ENCODE data around the gene C14orf132. TPM values are rescaled to one million over a fixed set of nuclear protein-coding genes. Genes with fewer than 3 reads are reported as not detected.

Gene C14orf132
- total RNA-seq, 6 donors from 2014 or later = 36.7 to 64.6 (median 59.6) TPM

DNA sequence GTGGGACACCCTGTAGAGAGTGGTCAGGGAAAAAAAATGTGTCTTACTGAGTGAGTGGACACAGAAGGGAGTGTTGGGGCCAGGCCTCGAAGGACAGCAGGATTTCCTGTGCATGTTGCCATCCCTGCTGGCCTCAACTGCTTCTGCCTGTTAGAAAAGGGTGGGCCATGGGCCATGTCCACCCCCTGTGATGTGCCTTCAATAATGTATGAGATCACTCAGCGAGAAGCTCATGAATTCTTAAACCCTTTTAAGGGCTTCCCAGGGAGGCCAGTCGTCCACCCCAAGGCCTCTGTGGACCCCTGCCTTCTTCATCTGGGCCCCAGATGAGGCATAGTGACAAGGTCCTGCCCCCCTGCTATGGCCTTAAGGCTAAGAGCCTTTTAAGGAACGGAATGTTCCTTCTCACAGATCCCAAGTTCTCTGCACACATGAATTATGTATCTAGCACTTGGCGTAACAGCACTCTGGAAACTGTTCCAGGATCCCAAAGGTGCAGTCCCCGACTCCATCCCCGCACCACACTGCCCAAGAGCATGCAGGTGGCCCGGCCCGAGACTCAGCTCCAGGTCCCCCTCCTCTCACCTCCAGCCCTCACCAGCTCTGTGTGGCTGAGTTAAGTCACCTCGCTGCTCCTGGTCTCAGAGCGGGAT is 8.9 kb upstream of the C14orf132 start:
- ATAC-seq (ENCODE audit: low FRiP score in 2 of 2) (peak; percentile 67 to 91), DNase-seq (peak; percentile 39 to 87)
- Histone ChIP-seq H3K36me3 (no peaks in the 10 kb centered on the region), H3K27ac (peak overlapping the region; percentile 78 to 88 (median 80)), H3K4me3 (no peak overlapping the region), H3K9me3 (no peaks in the 10 kb centered on the region), H3K4me1 (peaks cover 0 to 25% (median 8%) of the 10 kb centered on the region in 4 donors), H3K27me3 (no peaks in the 10 kb centered on the region)
- WGBS, 2 donors = 60 to 68% methylated on average over 7 to 11 of the region's 11 CpGs
- TF ChIP-seq POLR2AphosphoS5 (IDR thresholded peaks at IDR 0.05) (peak; percentile 55 to 59), POLR2A (IDR thresholded peaks at IDR 0.05) (peak in 1 of 4 donors; percentile 56), EP300 (IDR thresholded peaks at IDR 0.05) (peak in 3 of 4 donors; percentile 87 to 98 (median 94))
- TF ChIP-seq, protein P1, sequence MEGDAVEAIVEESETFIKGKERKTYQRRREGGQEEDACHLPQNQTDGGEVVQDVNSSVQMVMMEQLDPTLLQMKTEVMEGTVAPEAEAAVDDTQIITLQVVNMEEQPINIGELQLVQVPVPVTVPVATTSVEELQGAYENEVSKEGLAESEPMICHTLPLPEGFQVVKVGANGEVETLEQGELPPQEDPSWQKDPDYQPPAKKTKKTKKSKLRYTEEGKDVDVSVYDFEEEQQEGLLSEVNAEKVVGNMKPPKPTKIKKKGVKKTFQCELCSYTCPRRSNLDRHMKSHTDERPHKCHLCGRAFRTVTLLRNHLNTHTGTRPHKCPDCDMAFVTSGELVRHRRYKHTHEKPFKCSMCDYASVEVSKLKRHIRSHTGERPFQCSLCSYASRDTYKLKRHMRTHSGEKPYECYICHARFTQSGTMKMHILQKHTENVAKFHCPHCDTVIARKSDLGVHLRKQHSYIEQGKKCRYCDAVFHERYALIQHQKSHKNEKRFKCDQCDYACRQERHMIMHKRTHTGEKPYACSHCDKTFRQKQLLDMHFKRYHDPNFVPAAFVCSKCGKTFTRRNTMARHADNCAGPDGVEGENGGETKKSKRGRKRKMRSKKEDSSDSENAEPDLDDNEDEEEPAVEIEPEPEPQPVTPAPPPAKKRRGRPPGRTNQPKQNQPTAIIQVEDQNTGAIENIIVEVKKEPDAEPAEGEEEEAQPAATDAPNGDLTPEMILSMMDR (IDR thresholded peaks at IDR 0.05) = no peak

DNA sequence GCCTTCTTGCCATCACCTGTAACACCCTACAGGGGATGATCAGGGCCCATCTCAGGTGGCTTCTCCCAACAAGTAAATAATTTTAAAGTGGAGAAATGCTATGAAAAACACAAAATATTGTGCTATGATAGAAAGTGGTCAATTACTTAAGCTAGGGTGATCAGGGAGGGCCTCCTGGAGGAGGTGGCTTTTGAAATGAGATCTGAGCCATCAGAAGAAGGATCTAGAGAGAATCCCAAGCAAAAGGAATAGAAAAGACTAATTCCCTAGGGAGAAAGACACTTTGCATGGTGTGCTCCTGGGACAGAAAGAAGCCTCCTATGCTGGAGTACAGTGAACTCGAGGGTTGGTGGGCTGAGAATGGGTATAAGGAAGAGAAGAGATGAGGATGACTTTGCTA is 7.5 kb upstream of the C14orf132 start:
- peak overlapping the region in 2 of 4 donors; percentile 79 to 88 for H3K27ac ChIP-seq
- TF ChIP-seq EP300 (IDR thresholded peaks at IDR 0.05) = no peak
- TF ChIP-seq POLR2A (IDR thresholded peaks at IDR 0.05) = no peak
- TF ChIP-seq, protein P1 (IDR thresholded peaks at IDR 0.05) = no peak
- TF ChIP-seq POLR2AphosphoS5 (IDR thresholded peaks at IDR 0.05) = no peak
- peaks cover 0 to 25% (median 8%) of the 10 kb centered on the region in 4 donors for H3K4me1 ChIP-seq
- H3K9me3 ChIP-seq = no peaks in the 10 kb centered on the region
- no peaks in the 10 kb centered on the region for H3K27me3 ChIP-seq
- H3K36me3 ChIP-seq = no peaks in the 10 kb centered on the region
- ATAC-seq (ENCODE audit: low FRiP score in 2 of 2) = no peak
- no peak for DNase-seq
- H3K4me3 ChIP-seq = no peak overlapping the region
- 86 to 96% methylated on average over 1 of the region's 1 CpG for WGBS, 2 donors

DNA sequence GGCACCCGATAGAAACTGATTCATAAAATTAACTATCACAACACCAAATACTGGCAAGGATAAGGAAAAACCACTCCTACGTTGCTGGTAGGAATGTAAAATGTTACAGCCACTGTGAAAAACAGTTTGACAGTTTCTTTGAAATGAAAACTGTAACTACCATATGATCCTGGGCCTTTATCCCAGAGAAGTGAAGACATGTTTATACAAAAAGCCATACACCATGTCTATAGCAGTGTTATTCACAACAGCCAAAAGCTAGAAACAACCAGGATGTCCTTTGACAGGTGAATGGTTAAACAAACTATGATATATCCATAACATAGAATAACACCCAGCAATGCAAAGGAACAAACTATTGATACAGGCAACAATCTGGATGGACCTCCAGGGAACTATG is 3.7 kb upstream of the C14orf132 start:
- ATAC-seq (ENCODE audit: low FRiP score in 2 of 2) (no peak), DNase-seq (no peak)
- H3K4me3 ChIP-seq = no peak overlapping the region
- no peak for TF ChIP-seq POLR2A (IDR thresholded peaks at IDR 0.05)
- TF ChIP-seq, protein P1 (IDR thresholded peaks at IDR 0.05) = no peak
- TF ChIP-seq POLR2AphosphoS5 (IDR thresholded peaks at IDR 0.05) = no peak
- TF ChIP-seq EP300 (IDR thresholded peaks at IDR 0.05) = no peak
- 50 to 65% methylated on average over 2 of the region's 2 CpGs for WGBS, 2 donors
- H3K36me3 ChIP-seq = no peaks in the 10 kb centered on the region
- peaks cover 0 to 8% (median 3%) of the 10 kb centered on the region in 4 donors for H3K27me3 ChIP-seq
- no peaks in the 10 kb centered on the region for H3K9me3 ChIP-seq
- no peak overlapping the region for H3K27ac ChIP-seq
- peaks cover 12 to 34% (median 23%) of the 10 kb centered on the region in 4 donors for H3K4me1 ChIP-seq

DNA sequence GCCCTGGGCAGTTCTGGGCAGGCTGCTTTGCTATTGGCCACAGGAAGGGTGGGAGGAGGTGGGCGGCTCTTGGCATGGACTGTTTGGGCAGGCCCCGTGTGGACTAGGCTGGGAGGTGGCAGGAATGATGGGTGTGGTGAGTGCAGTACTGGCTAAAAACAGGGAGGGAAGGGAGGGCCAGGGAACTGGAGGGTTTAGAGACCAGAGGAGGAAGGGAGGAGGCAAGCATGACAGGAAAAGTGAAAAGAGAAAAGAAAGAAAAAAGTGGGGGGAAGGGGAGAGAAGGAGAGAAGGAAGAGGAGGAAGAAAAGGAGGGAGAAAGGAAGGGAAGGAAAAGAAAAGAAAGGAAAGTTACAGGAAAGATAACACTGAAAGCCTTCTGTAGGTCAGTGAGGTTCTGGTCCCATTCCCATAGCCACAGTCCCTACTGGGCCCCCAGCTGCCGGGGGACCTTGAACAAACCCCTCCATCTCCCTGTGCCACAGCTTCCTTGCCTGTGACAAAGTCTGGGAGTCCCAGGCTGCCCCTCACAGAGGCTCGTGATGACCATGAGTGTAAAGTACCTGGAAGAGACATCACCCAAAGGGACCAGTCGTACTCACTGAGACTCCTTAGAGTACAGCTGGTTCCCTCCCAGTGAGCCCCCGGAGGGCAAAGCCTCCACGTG is 1.1 kb upstream of the C14orf132 start:
- H3K27me3 ChIP-seq = peaks cover 0 to 8% (median 3%) of the 10 kb centered on the region in 4 donors
- TF ChIP-seq, protein P1 (IDR thresholded peaks at IDR 0.05) = no peak
- TF ChIP-seq POLR2AphosphoS5 (IDR thresholded peaks at IDR 0.05) = peak in 1 of 2 donors; percentile 69
- TF ChIP-seq POLR2A (IDR thresholded peaks at IDR 0.05) = peak in 1 of 4 donors; percentile 48
- TF ChIP-seq EP300 (IDR thresholded peaks at IDR 0.05) = no peak
- peak overlapping the region; percentile 79 to 91 (median 86) for H3K27ac ChIP-seq
- DNase-seq = peak; percentile 6 to 91
- peaks cover 14 to 55% (median 32%) of the 10 kb centered on the region in 4 donors for H3K4me1 ChIP-seq
- peak overlapping the region in 1 of 4 donors; percentile 87 for H3K4me3 ChIP-seq
- ATAC-seq (ENCODE audit: low FRiP score in 2 of 2) = peak; percentile 70 to 91
- 21 to 23% methylated on average over 4 to 7 of the region's 7 CpGs for WGBS, 2 donors
- no peaks in the 10 kb centered on the region for H3K36me3 ChIP-seq
- no peaks in the 10 kb centered on the region for H3K9me3 ChIP-seq
